GM19023 (cell line): Measurements from ENCODE around the gene COL6A2.
"Not testable (repeated sequence)": the region's sequence is repeated elsewhere in the genome, so short reads cannot be mapped to it uniquely, and the experiment has no call there.

ENCODE experiments used
- ATAC-seq: cut with Tn5 transposase; IDR thresholded peaks from one replicate; pipeline ENCODE4 v1.9.1; 2021; ENCODE audit warnings: mild to moderate bottlenecking, moderate library complexity; ENCODE audit not compliant: unreplicated experiment

The COL6A2 gene

DNA sequence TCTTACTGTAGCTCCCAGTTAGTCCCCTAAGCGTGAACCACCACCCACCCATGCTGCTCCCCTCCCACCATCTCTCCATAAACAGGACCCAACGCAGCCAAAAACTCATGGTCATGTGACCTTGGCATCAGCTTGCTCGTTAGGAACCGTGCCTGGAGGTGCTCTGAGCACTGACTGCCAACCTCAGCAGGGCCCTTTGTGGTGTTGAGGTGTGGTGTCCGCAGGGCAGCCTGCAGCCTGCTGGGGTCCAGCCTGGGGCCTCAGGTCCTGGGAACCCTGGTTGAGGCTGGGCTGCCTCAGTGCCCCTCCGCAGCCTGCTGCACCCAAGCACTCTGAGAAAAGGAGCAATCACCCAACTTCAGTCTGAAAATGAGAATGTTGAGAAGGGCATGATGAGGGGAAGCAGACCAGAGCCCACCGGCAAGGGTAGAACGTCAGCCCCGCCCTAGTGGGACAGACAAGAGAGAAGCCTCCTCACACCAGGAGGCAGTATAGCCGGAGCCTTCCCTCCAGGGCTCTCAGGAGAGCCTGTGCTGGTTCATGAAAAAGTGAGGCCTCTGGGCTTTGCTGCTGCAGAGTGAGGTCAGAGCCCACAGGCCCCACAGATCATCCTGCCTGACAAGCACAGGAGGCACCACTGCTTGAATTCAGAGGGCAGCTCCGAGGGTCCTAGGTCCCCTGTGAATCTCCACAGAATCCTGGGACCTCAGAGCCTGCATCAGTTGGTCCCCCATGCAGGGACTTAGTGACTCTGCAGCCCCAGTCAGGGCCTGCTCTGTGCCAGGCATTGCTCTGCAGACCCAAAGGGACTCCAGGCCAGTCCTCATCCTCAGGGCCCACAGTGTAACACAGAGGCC, 4.9 kb upstream of the COL6A2 start:
- ATAC-seq, result no peak

DNA sequence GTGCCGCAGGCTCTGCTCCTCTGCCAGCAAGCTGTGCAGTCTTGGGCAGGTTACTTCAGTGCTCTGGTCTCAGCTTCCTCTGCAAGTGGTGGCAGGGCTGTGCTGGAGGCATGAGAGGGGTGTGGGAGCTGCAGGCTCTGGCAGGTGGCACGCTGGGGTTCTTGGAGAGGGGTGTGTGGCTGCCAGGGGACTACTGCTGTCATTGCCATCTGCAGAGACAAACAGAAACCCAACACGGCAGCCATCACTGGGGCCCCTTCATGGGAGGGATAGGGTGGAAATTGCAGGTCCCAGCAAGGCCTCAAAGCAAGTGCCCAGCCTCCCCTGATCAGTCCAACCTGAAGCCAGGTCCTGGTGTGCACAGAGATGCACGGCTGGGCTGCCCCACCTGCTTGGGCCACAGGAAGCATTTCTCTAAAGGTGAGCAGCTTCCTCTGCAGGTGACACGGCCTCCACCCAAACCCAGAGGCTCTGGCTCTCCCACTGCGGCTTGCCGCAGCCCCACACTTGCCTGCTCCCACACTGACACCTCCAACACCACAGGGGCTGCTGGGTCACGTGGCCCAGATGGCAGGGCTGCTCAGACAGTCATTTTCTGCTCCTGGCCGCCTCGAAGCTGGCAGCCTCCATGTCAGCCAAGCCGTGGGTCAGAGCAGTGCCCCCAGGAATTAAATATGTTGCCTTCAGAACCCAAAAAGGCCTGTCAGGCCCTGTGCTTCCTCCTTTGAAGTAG, 4.1 kb upstream of the COL6A2 start:
- ATAC-seq, result no peak

- no peak for ATAC-seq
These were observed 3.4 kb upstream of the COL6A2 start for GRCh38 chr21:46094401-46095082.

GRCh38 chr21:46095083-46095719, 2.7 kb upstream of the COL6A2 start:
- ATAC-seq, result no peak

GRCh38 chr21:46095814-46096595, 1.9 kb upstream of the COL6A2 start:
- no peak for ATAC-seq

- no peak for ATAC-seq
These were observed 1.1 kb upstream of the COL6A2 start for GRCh38 chr21:46096596-46097335.

- no peak for ATAC-seq
These were observed 610 bp downstream of the COL6A2 start for GRCh38 chr21:46098303-46099141.

GRCh38 chr21:46099476-46099875, 1.6 kb downstream of the COL6A2 start:
- no peak for ATAC-seq

DNA sequence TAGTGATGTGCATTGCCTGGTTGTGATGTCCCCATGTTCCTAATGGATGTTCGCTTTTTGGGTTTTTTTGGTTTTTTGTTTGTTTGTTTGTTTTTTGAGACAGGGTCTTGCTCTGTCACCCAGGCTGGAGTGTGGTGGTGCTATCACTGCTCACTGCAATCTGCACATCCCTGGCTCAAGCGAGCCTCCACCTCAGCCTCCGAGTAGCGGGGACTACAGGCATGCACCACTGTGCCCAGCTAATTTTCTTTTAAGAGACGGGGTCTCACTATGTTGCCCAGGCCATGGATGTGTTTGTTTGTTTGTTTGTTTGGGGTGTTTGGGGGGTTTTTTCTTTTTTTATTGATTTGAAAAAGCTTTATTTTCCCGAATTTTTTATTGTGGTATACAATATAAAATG, 2.1 kb downstream of the COL6A2 start:
- no peak for ATAC-seq

DNA sequence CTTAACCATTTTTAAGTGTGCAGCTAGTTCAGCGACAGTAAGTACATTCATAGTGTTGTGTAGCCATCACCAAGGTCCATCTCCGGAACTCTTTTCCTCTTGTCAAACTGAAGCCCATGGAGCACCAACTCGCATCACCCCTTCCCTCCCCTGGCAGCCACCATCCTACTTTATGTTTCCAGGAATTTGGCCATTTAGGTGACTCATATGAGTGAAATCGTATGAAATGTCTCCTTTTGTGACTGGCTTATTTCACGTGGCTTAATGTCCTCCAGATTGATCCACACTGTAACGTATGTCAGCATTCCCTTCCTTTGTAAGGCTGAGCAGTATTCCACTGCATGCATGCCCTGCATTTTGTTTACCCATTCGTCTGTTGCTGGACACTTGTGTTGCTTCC, 2.5 kb downstream of the COL6A2 start:
- no peak for ATAC-seq

DNA sequence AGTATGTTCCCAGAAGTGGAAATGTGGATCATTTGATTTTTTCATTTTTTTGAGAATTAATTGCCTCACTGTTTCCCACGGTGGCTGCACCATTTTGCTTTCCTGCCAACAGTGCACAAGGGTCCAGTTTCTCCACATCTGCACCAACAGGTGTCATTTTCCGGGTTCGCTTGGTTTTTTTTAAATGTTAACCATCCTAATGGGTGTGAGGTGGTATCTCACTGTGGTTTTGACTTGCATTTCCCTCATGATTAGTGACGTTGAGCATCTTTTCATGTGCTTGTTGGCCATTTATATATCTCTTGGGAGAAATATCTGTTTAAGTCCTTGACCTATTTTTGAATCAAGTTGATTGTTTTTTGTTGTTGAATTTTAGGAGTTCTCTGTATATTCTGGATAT, 3.0 kb downstream of the COL6A2 start:
- no peak for ATAC-seq

- no peak for ATAC-seq
These were observed 6.2 kb downstream of the COL6A2 start for GRCh38 chr21:46104104-46104503.

DNA sequence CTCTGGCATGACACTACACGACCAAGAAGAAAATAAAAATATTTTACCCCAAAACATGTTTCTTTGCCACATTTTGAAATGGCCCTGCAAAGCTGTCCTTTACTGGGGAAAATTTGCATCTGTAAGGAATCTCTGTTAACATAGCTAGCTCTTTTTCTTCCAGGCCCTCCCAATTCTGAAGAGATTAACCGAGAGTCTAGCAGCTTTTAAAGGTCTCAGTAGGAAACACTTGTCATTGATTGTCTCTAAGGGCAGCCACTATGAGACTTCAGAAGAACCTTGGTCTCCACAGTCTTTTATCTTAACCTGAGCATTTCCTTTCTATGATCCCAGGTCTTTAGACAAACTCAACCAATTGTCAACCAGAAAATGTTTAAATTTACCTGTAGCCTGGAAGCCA, 9.5 kb downstream of the COL6A2 start:
- not testable (repeated sequence) for ATAC-seq

DNA sequence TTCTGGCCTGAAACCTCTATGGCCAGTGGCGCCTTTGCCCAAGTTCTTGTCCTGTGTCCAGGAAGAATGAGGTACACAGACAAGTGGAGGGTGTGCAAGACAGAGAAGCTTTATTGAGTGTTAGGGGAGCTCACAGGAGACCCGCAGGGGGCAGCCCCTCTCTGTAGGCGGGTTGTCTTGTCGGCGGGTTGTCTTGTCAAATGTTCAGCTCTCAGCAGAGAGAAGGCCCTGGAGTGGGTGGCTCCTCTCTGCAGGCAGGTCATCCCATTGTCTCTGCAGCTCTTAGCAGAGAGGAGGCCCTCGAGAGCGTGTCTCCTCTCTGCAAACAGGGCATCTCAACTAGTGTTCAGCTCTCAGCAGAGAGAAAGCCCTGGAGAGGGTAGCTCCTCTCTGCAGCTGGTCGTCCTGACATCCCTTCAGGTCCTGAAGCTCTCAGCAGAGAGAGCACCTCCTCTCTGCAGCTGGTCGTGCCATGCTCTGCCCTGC, 11.0 kb downstream of the COL6A2 start:
- ATAC-seq, result no peak

DNA sequence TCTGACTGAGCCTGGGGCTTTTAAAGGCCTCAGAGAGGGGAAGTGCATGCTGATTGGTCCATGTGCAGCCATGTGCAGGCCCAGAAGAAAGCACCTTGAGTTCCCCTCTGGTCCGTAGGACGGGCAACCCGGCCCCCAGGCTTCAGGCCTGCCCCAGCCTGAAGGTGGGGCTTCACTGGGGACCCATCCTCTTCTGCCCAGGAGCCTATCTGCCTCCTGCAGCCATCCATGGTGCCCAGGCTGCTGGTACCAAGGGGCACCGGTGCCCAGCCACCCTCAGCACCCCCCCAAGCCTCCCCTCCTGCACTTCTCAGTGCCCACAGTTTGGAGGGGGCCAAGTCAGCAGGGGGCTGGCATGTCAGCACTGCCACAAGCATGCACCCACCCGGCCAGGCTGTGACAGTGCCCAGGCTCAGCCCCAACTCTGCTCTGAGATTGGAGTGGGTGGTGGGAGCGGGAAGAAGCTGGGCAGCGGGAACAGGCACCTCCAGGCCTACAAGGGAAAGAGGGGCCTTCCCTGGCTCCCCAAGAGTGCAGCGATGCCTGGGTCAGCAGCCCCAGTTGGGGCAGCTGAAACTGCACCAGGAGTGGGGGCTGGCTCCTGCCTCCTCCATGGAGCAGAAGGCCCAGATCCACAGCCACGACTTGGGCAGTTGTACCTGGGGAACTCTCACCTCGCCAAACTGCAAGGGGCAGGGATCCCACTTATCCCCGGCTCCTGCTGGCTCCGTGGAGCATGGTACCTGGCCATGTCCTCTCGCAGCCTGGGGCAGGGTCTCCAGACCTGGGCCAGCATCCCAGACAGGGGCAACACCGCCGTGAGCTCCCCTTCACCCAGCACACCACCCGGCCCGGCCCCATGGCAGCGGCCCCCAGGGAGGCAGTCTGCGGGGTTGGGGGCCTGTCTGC, 11.7 kb downstream of the COL6A2 start:
- no peak for ATAC-seq

GRCh38 chr21:46110499-46111192, 12.7 kb downstream of the COL6A2 start:
- no peak for ATAC-seq

GRCh38 chr21:46111193-46111571, 13.3 kb downstream of the COL6A2 start:
- ATAC-seq, result no peak
